A549 (cell line): ENCODE measurements around the gene ELOVL6. TPM values are rescaled to one million over a fixed set of nuclear protein-coding genes. Genes with fewer than 3 reads are reported as not detected.

ENCODE experiments used
- ATAC-seq, 2 experiments: fragments of 200-7000 bp in 1 of 2; fragments of >200 bp in 1 of 2; cut with Nextera tagmentation in 1 of 2; cut with Tn5 transposase in 1 of 2; 3 replicates each; pipeline versions ENCODE4 v1.8.0 to v1.9.1; 2018 to 2020; ENCODE audit warnings: mild to moderate bottlenecking in 1 of 2, moderate library complexity in 1 of 2
- CTCF ChIA-PET: fragments of 300-600 bp; sonication (Branson Sonifier 250); formaldehyde crosslinking; extraction: SDS; loops from one replicate; lab custom pipeline; 2021; ENCODE audit warnings: antibody characterized with exemption, inconsistent platforms; lab: Yijun Ruan, JAX
- POLR2A ChIA-PET: fragments of 350-600 bp; formaldehyde crosslinking; extraction: SDS; loops from one replicate; lab custom pipeline; 2021; ENCODE audit warnings: antibody characterized with exemption, inconsistent platforms; lab: Yijun Ruan, JAX
- DNase-seq, 2 experiments: peaks; one replicate each; pipeline versions ENCODE4 v3.0.0 to v3.0.0-alpha.2; 2011 to 2016; ENCODE audit warnings: low read depth in 1 of 2, low spot score in 1 of 2
- FAIRE-seq: peaks from 2 replicates; lab custom pipeline; 2011; peaks lifted over from hg19 to GRCh38; lab: Jason Lieb, UNC
- H3K27ac ChIP-seq, 2 experiments: fragments of >200 bp; sonication (Bioruptor Twin); formaldehyde crosslinking; 3 replicates each; pipeline ENCODE4 v1.5.1; 2016 to 2017
- H3K4me1 ChIP-seq: fragments of >200 bp; sonication (Bioruptor Twin); formaldehyde crosslinking; 3 replicates; pipeline ENCODE4 v1.6.1; 2016
- H3K4me2 ChIP-seq: fragments of >200 bp; sonication (Bioruptor Twin); formaldehyde crosslinking; 3 replicates; pipeline ENCODE4 v1.6.1; 2016
- H3K4me3 ChIP-seq: fragments of >200 bp; sonication (Bioruptor Twin); formaldehyde crosslinking; 3 replicates; pipeline ENCODE4 v1.5.1; 2016
- H3K9me3 ChIP-seq: fragments of >200 bp; sonication (Bioruptor Twin); formaldehyde crosslinking; 3 replicates; pipeline ENCODE4 v1.6.1; 2016
- BHLHE40 ChIP-seq: IDR thresholded peaks from 2 replicates; pipeline ENCODE4 v1.6.1; 2012; ENCODE audit warnings: low read depth, low read length, inconsistent platforms
- CBX8 ChIP-seq: fragments of 200-600 bp; sonication (generic); IDR thresholded peaks from 2 replicates; pipeline ENCODE4 v1.6.1; 2016
- CEBPB ChIP-seq, 2 experiments: fragments of >200 bp in 1 of 2; sonication (Bioruptor Twin) in 1 of 2; formaldehyde crosslinking in 1 of 2; IDR thresholded peaks; 2 replicates each; pipeline ENCODE4 v1.6.1; 2012 to 2016
- CHD2 ChIP-seq: fragments of 150-350 bp; IDR thresholded peaks from 2 replicates; pipeline ENCODE4 v1.6.1; 2014; ENCODE audit warnings: low read length; ENCODE audit not compliant: partially characterized antibody
- E2F6 ChIP-seq: IDR thresholded peaks from 2 replicates; pipeline ENCODE4 v1.6.1; 2012; ENCODE audit warnings: low read depth, borderline replicate concordance
- EHF ChIP-seq: fragments of 250-450 bp; sonication (Bioruptor Pico); IDR thresholded peaks from 2 replicates; pipeline ENCODE4 v1.5.0; 2020; ENCODE audit warnings: mild to moderate bottlenecking
- EHMT2 ChIP-seq: fragments of 200-600 bp; sonication (generic); IDR thresholded peaks from 2 replicates; pipeline ENCODE4 v1.6.1; 2016; ENCODE audit warnings: antibody characterized with exemption, low read depth, mild to moderate bottlenecking, moderate library complexity
- EP300 ChIP-seq, 2 experiments: fragments of >200 bp; sonication (Bioruptor Twin); formaldehyde crosslinking; IDR thresholded peaks; 2 replicates in 1 of 2; 3 replicates in 1 of 2; pipeline ENCODE4 v1.6.1; 2016 to 2017
- ESRRA ChIP-seq: fragments of 150-350 bp; IDR thresholded peaks from 2 replicates; pipeline ENCODE4 v1.6.1; 2014; ENCODE audit warnings: mild to moderate bottlenecking, low read length, borderline replicate concordance
- FOSB ChIP-seq: fragments of 250-450 bp; sonication (Bioruptor Pico); IDR thresholded peaks from 2 replicates; pipeline ENCODE4 v1.5.0; 2020; ENCODE audit warnings: mild to moderate bottlenecking, moderate library complexity
- FOXS1 ChIP-seq: fragments of 250-450 bp; sonication (Bioruptor Pico); IDR thresholded peaks from 2 replicates; pipeline ENCODE4 v1.5.0; 2020; ENCODE audit warnings: mild to moderate bottlenecking, moderate library complexity
- GATA3 ChIP-seq: IDR thresholded peaks from 2 replicates; pipeline ENCODE4 v1.6.1; 2012; ENCODE audit warnings: borderline replicate concordance
- HES2 ChIP-seq: fragments of >200 bp; sonication (Bioruptor Twin); formaldehyde crosslinking; IDR thresholded peaks from 2 replicates; pipeline ENCODE4 v1.6.1; 2016
- HOXA7 ChIP-seq: fragments of 250-450 bp; sonication (Bioruptor Pico); IDR thresholded peaks from 2 replicates; pipeline ENCODE4 v1.5.0; 2020; ENCODE audit warnings: mild to moderate bottlenecking, moderate library complexity
- JUN ChIP-seq, 2 experiments: fragments of >200 bp; sonication (Bioruptor Twin); formaldehyde crosslinking; IDR thresholded peaks; 2 replicates in 1 of 2; 3 replicates in 1 of 2; pipeline ENCODE4 v1.6.1; 2016 to 2017
- KDM1A ChIP-seq: fragments of 200-600 bp; sonication (generic); IDR thresholded peaks from 2 replicates; pipeline ENCODE4 v1.6.1; 2016; ENCODE audit warnings: low read depth, mild to moderate bottlenecking
- KDM5A ChIP-seq: fragments of 200-600 bp; sonication (generic); IDR thresholded peaks from 2 replicates; pipeline ENCODE4 v1.6.1; 2016; ENCODE audit warnings: antibody characterized with exemption, mild to moderate bottlenecking
- MAFK ChIP-seq: fragments of 450-650 bp; IDR thresholded peaks from 2 replicates; pipeline ENCODE4 v1.6.1; 2014; ENCODE audit not compliant: partially characterized antibody
- MAX ChIP-seq: IDR thresholded peaks from 2 replicates; pipeline ENCODE4 v1.6.1; 2012
- MYC ChIP-seq: IDR thresholded peaks from 2 replicates; pipeline ENCODE4 v1.6.1; 2012; ENCODE audit warnings: mild to moderate bottlenecking, inconsistent platforms, low read length, improper control_type of control experiment, borderline replicate concordance
- NFE2L2 ChIP-seq: fragments of 150-350 bp; conservative IDR thresholded peaks from 2 replicates; pipeline ENCODE4 v1.6.1; 2014; ENCODE audit warnings: low read length
- PBX3 ChIP-seq: IDR thresholded peaks from 2 replicates; pipeline ENCODE4 v1.6.1; 2012
- PHF8 ChIP-seq: fragments of 200-600 bp; sonication (generic); IDR thresholded peaks from 2 replicates; pipeline ENCODE4 v1.6.1; 2016; ENCODE audit warnings: low read depth, mild to moderate bottlenecking, antibody characterized with exemption, moderate library complexity, borderline replicate concordance
- POLR2AphosphoS2 ChIP-seq: conservative IDR thresholded peaks from 2 replicates; pipeline ENCODE4 v1.6.1; 2012; ENCODE audit warnings: low read length, improper control_type of control experiment, inconsistent platforms
- RAD21 ChIP-seq, 2 experiments: fragments of >200 bp in 1 of 2; sonication (Bioruptor Twin) in 1 of 2; formaldehyde crosslinking in 1 of 2; IDR thresholded peaks in 1 of 2; conservative IDR thresholded peaks in 1 of 2; 2 replicates in 1 of 2; 3 replicates in 1 of 2; pipeline ENCODE4 v1.6.1; 2012 to 2018; ENCODE audit warnings: inconsistent platforms in 1 of 2
- RCOR1 ChIP-seq: fragments of 150-350 bp; IDR thresholded peaks from 2 replicates; pipeline ENCODE4 v1.6.1; 2014; ENCODE audit warnings: antibody characterized with exemption, low read length, low read depth
- RNF2 ChIP-seq: fragments of 200-600 bp; sonication (generic); IDR thresholded peaks from 2 replicates; pipeline ENCODE4 v1.6.1; 2016; ENCODE audit warnings: low read depth, mild to moderate bottlenecking, antibody characterized with exemption, moderate library complexity, borderline replicate concordance
- SMC3 ChIP-seq: fragments of >200 bp; sonication (Bioruptor Twin); formaldehyde crosslinking; IDR thresholded peaks from 3 replicates; pipeline ENCODE4 v1.6.1; 2018; ENCODE audit warnings: inconsistent platforms
- SREBF2 ChIP-seq: fragments of 450-650 bp; IDR thresholded peaks from 2 replicates; pipeline ENCODE4 v1.6.1; 2014; ENCODE audit warnings: mild to moderate bottlenecking, moderate library complexity
- TFCP2L1 ChIP-seq: fragments of 250-450 bp; sonication (Bioruptor Pico); IDR thresholded peaks from 2 replicates; pipeline ENCODE4 v1.5.0; 2021; ENCODE audit warnings: mild to moderate bottlenecking
- TP53 ChIP-seq: fragments of 250-450 bp; sonication (Bioruptor Pico); IDR thresholded peaks from 2 replicates; pipeline ENCODE4 v1.5.0; 2021; ENCODE audit warnings: mild to moderate bottlenecking, moderate library complexity
- ZC3H11A ChIP-seq: fragments of 450-650 bp; IDR thresholded peaks from 2 replicates; pipeline ENCODE4 v1.6.1; 2014; ENCODE audit warnings: antibody characterized with exemption, mild to moderate bottlenecking
- ZNF302 ChIP-seq: fragments of 250-450 bp; sonication (Bioruptor Pico); IDR thresholded peaks from 2 replicates; pipeline ENCODE4 v1.9.0; 2021; ENCODE audit warnings: inconsistent platforms, mild to moderate bottlenecking, moderate library complexity
- ZSCAN20 ChIP-seq: fragments of 250-450 bp; sonication (Bioruptor Pico); IDR thresholded peaks from 2 replicates; pipeline ENCODE4 v1.8.0; 2022; ENCODE audit warnings: mild to moderate bottlenecking, moderate library complexity
- WGBS: methylation state at CpG from one replicate; pipeline ENCODE4 v1.1.6; 2017; ENCODE audit errors: missing lambda C conversion rate; 5-methylcytosine and 5-hydroxymethylcytosine counted together
- polyA plus RNA-seq, 4 experiments: library from polyadenylated mRNA; depleted of rRNA in 3 of 4; stranded (reverse); fragments of >200 nt; fragmentation: RNase III in 1 of 4; extraction: RNeasy Plus Mini Kit Qiagen cat#74134 plus additional on column Dnase treatment in 1 of 4; gene quantifications; 2 replicates in 3 of 4; 3 replicates in 1 of 4; pipeline ENCODE4 v1.2.3, GENCODE V29; 2011 to 2017

The ELOVL6 gene
- polyA plus RNA-seq, 2 of the 4 experiments (the other 2 are of a cell fraction): 22.0 to 26.8 TPM

- H3K27ac ChIP-seq: no peak overlapping the region
- DNase-seq: no peak
- H3K4me1 ChIP-seq: no peaks in the 10 kb centered on the region
- no peak overlapping the region for H3K4me2 ChIP-seq
- TF ChIP-seq EP300 (IDR thresholded peaks at IDR 0.05): no peak
- TF ChIP-seq KDM5A: no peak
- TF ChIP-seq SREBF2: no peak
- TF ChIP-seq RNF2: no peak
- TF ChIP-seq POLR2AphosphoS2: no peak
- TF ChIP-seq RCOR1: no peak
- no peak for TF ChIP-seq GATA3
- TF ChIP-seq ESRRA: no peak
- CTCF ChIA-PET: no interaction called here
- ATAC-seq: no peak
- H3K4me3 ChIP-seq: no peak overlapping the region
- no peak for FAIRE-seq
- 87% methylated on average over 4 of the region's 4 CpGs for WGBS
- H3K9me3 ChIP-seq: no peaks in the 10 kb centered on the region
- POLR2A ChIA-PET: no interaction called here
Measured at GRCh38 chr4:110128029-110128428, 70.4 kb downstream of the ELOVL6 start.

GRCh38 chr4:110124711-110125110 is 73.7 kb downstream of the ELOVL6 start:
- FAIRE-seq: no peak
- ChIA-PET POLR2A (no interaction called here), CTCF (no interaction called here)
- H3K4me1 ChIP-seq: 0 out of 3 replicates have a peak, but pooled peaks cover 4% of the 10 kb centered on the region
- no peak for DNase-seq
- H3K4me2 ChIP-seq: no peak overlapping the region
- no peak for ATAC-seq
- no peak overlapping the region for H3K4me3 ChIP-seq
- H3K27ac ChIP-seq: no peak overlapping the region
- TF ChIP-seq TFCP2L1 (CRISPR knock-in tag) (no peak), HES2 (no peak), FOSB (CRISPR knock-in tag) (no peak), ZNF302 (CRISPR knock-in tag) (no peak), CEBPB (IDR thresholded peaks at IDR 0.05) (no peak), ZC3H11A (no peak), RAD21 (conservative IDR thresholded peaks at IDR 0.05 in 1 of 2, IDR thresholded peaks at IDR 0.05 in 1 of 2) (no peak), BHLHE40 (no peak), KDM1A (no peak), CHD2 (no peak), KDM5A (no peak), NFE2L2 (no peak), EP300 (IDR thresholded peaks at IDR 0.05) (no peak), JUN (IDR thresholded peaks at IDR 0.05) (no peak), PHF8 (no peak), TP53 (no peak)
- no peaks in the 10 kb centered on the region for H3K9me3 ChIP-seq

GRCh38 chr4:110122201-110122600 is 76.2 kb downstream of the ELOVL6 start:
- TF ChIP-seq MAFK (no peak), MAX (no peak), CBX8 (no peak), FOXS1 (CRISPR knock-in tag) (no peak), EHF (CRISPR knock-in tag) (no peak), ZSCAN20 (CRISPR knock-in tag) (no peak), HOXA7 (CRISPR knock-in tag) (no peak), MYC (no peak), E2F6 (no peak), ZC3H11A (no peak), PBX3 (no peak), RAD21 (conservative IDR thresholded peaks at IDR 0.05 in 1 of 2, IDR thresholded peaks at IDR 0.05 in 1 of 2) (no peak), TP53 (no peak), SMC3 (no peak), KDM1A (no peak), EHMT2 (no peak)
- DNase-seq (no peak), FAIRE-seq (no peak), ATAC-seq (no peak)
- 0 out of 3 replicates have a peak, but pooled peaks cover 6% of the 10 kb centered on the region for H3K4me1 ChIP-seq
- ChIA-PET CTCF (interaction anchor here (0.9 kb wide), 2 partner anchors 19 to 41 kb away, joined by 3 to 4 read pairs; no protein-coding TSS in a partner anchor), POLR2A (no interaction called here)
- no peak overlapping the region for H3K4me3 ChIP-seq
- H3K4me2 ChIP-seq: no peak overlapping the region
- no peaks in the 10 kb centered on the region for H3K9me3 ChIP-seq
- no peak overlapping the region; a peak in 1 of 6 replicates for H3K27ac ChIP-seq
